Vagina (tissue), 2 donors: ENCODE data around the gene COL23A1.

Experiments
- CTCF ChIP-seq, 3 experiments: fragments of 450-650 bp in 2 of 3; fragments of 200-600 bp in 1 of 3; sonication (generic) in 1 of 3; IDR thresholded peaks; one replicate each; pipeline ENCODE4 v1.5.1; 2017 to 2019; ENCODE audit warnings: antibody characterized with exemption in 3 of 3, mild to moderate bottlenecking in 2 of 3, moderate library complexity in 2 of 3
- POLR2A ChIP-seq, 2 donors: fragments of 450-650 bp; IDR thresholded peaks; one replicate each; pipeline ENCODE4 v1.6.1; 2017; ENCODE audit warnings: antibody characterized with exemption in 2 of 2, mild to moderate bottlenecking in 2 of 2, moderate library complexity in 2 of 2
- POLR2AphosphoS5 ChIP-seq, 2 donors: sonication (generic); formaldehyde crosslinking; IDR thresholded peaks; one replicate each; pipeline ENCODE4 v1.9.0; 2017; ENCODE audit warnings: antibody characterized with exemption in 2 of 2, mild to moderate bottlenecking in 2 of 2, low read depth in 1 of 2; ENCODE audit not compliant: insufficient read depth in 1 of 2

GRCh38 chr5:178248750-178249149 lies 341.4 kb downstream of the COL23A1 start:
- no peak for TF ChIP-seq CTCF (IDR thresholded peaks at IDR 0.05)
- TF ChIP-seq POLR2AphosphoS5 (IDR thresholded peaks at IDR 0.05; ENCODE audit: insufficient read depth in 1 of 2, low read depth in 1 of 2), result no peak
- TF ChIP-seq POLR2A (IDR thresholded peaks at IDR 0.05), result no peak
